SK-N-SH (cell line): ENCODE results near the gene ERO1A. TPM values are rescaled to one million over a fixed set of nuclear protein-coding genes. Genes with fewer than 3 reads are reported as not detected.

Source experiments
- CTCF ChIA-PET: fragments of 300-600, 350-600 bp; formaldehyde crosslinking; extraction: SDS; loops from one replicate; lab custom pipeline; 2021; lab: Yijun Ruan, JAX
- POLR2A ChIA-PET: fragments of 350-600 bp; sonication (Branson Sonifier 250); formaldehyde crosslinking; extraction: SDS; loops from one replicate; lab custom pipeline; 2020; ENCODE audit warnings: antibody characterized with exemption, inconsistent platforms; lab: Yijun Ruan, JAX
- DNase-seq: peaks from one replicate; pipeline ENCODE4 v3.0.0; 2012
- H2AFZ ChIP-seq: fragments of 200-600 bp; sonication (generic); 2 replicates; pipeline ENCODE4 v1.8.1; 2016; ENCODE audit warnings: antibody characterized with exemption, mild to moderate bottlenecking, low read depth
- H3F3A ChIP-seq: fragments of 200-600 bp; sonication (generic); replicated peaks from 2 replicates; pipeline ENCODE3; 2016; ENCODE audit warnings: antibody characterized with exemption, mild to moderate bottlenecking; ENCODE audit not compliant: insufficient read depth
- H3K27ac ChIP-seq, 2 experiments: fragments of 200-500 bp in 1 of 2; fragments of 200-600 bp in 1 of 2; sonication (Bioruptor generic) in 1 of 2; sonication (generic), shearing (Covaris generic) in 1 of 2; 2 replicates each; pipeline versions ENCODE4 v1.5.1 to v1.6.1; 2014 to 2016; ENCODE audit warnings: low read depth in 2 of 2, inconsistent platforms in 1 of 2, low read length in 1 of 2, mild to moderate bottlenecking in 1 of 2, mixed read lengths in 1 of 2
- H3K27me3 ChIP-seq: fragments of 200-600 bp; sonication (generic), shearing (Covaris generic); 2 replicates; pipeline ENCODE4 v1.6.1; 2016; ENCODE audit warnings: mixed run types; ENCODE audit not compliant: insufficient read depth
- H3K36me3 ChIP-seq, 2 experiments: fragments of 200-500 bp in 1 of 2; fragments of 200-600 bp in 1 of 2; sonication (Bioruptor generic) in 1 of 2; sonication (generic) in 1 of 2; replicated peaks in 1 of 2; 2 replicates each; pipeline versions ENCODE3 to v1.5.1; 2014 to 2016; ENCODE audit warnings: low read length in 1 of 2, mild to moderate bottlenecking in 1 of 2; ENCODE audit not compliant: insufficient read depth in 2 of 2, control insufficient read depth in 1 of 2
- H3K4me1 ChIP-seq, 2 experiments: fragments of 200-500 bp in 1 of 2; fragments of 200-600 bp in 1 of 2; sonication (Bioruptor generic) in 1 of 2; sonication (generic), shearing (Covaris generic) in 1 of 2; 2 replicates each; pipeline versions ENCODE4 v1.5.1 to v1.6.1; 2014 to 2016; ENCODE audit warnings: low read depth in 1 of 2, low read length in 1 of 2, mixed run types in 1 of 2; ENCODE audit not compliant: insufficient read depth in 2 of 2, control insufficient read depth in 1 of 2
- H3K4me2 ChIP-seq: fragments of 200-600 bp; sonication (generic), shearing (Covaris generic); 2 replicates; pipeline ENCODE4 v1.6.1; 2017; ENCODE audit warnings: mixed run types
- H3K4me3 ChIP-seq, 2 experiments: fragments of 200-500 bp in 1 of 2; fragments of 200-600 bp in 1 of 2; sonication (Bioruptor generic) in 1 of 2; sonication (generic), shearing (Covaris generic) in 1 of 2; 2 replicates each; pipeline versions ENCODE4 v1.5.1 to v1.8.1; 2014 to 2016; ENCODE audit warnings: low read depth in 2 of 2, inconsistent platforms in 1 of 2, low read length in 1 of 2, mild to moderate bottlenecking in 1 of 2, mixed read lengths in 1 of 2, moderate library complexity in 1 of 2
- H3K79me2 ChIP-seq: fragments of 200-600 bp; sonication (generic); 2 replicates; pipeline ENCODE4 v1.8.1; 2017; ENCODE audit warnings: mild to moderate bottlenecking; ENCODE audit not compliant: insufficient read depth
- H3K9ac ChIP-seq: fragments of 200-600 bp; sonication (generic); 2 replicates; pipeline ENCODE4 v1.6.1; 2017; ENCODE audit warnings: mixed run types
- H3K9me2 ChIP-seq: fragments of 200-600 bp; sonication (generic); 2 replicates; pipeline ENCODE4 v1.6.1; 2017; ENCODE audit warnings: mixed run types
- H3K9me3 ChIP-seq: fragments of 200-600 bp; sonication (generic); 2 replicates; pipeline ENCODE4 v1.6.1; 2017; ENCODE audit warnings: mixed run types, mild to moderate bottlenecking, moderate library complexity
- H4K20me1 ChIP-seq: fragments of 200-600 bp; sonication (generic); 2 replicates; pipeline ENCODE4 v1.6.1; 2017; ENCODE audit warnings: mild to moderate bottlenecking, mixed run types; ENCODE audit not compliant: insufficient read depth
- CTCF ChIP-seq: fragments of 200-600 bp; sonication (generic); IDR thresholded peaks from 2 replicates; pipeline ENCODE4 v1.6.1; 2017; ENCODE audit warnings: antibody characterized with exemption, mild to moderate bottlenecking, moderate library complexity
- MAX ChIP-seq: IDR thresholded peaks from 2 replicates; pipeline ENCODE4 v1.4.0; 2012; ENCODE audit warnings: low read depth
- RAD21 ChIP-seq: IDR thresholded peaks from 2 replicates; pipeline ENCODE4 v1.6.1; 2012; ENCODE audit warnings: mild to moderate bottlenecking, low read length
- RCOR1 ChIP-seq: fragments of 150-350 bp; IDR thresholded peaks from 2 replicates; pipeline ENCODE4 v1.6.1; 2017; ENCODE audit warnings: antibody characterized with exemption, low read length
- REST ChIP-seq: IDR thresholded peaks from 2 replicates; pipeline ENCODE4 v1.6.1; 2012; ENCODE audit warnings: mild to moderate bottlenecking, low read depth, low read length, moderate library complexity
- WGBS: methylation state at CpG from one replicate; pipeline ENCODE4 v1.1.6; 2017; ENCODE audit warnings: low lambda C conversion rate; 5-methylcytosine and 5-hydroxymethylcytosine counted together
- polyA plus RNA-seq, 3 experiments: library from polyadenylated mRNA; depleted of rRNA; stranded (reverse); fragments of >200 nt; gene quantifications; 2 replicates each; pipeline ENCODE4 v1.2.3, GENCODE V29; 2012

ERO1A gene
- polyA plus RNA-seq, 1 of the 3 experiments (the other 2 are of a cell fraction) = 19.3 TPM

GRCh38 chr14:52650774-52651173, 44.6 kb downstream of the ERO1A start:
- Histone ChIP-seq H3K4me2 (no peak overlapping the region), H3K79me2 (no peaks in the 10 kb centered on the region), H3K27ac (no peak overlapping the region), H3K9ac (no peak overlapping the region), H3K36me3 (peaks cover 47 to 52% of the 10 kb centered on the region in 2 experiments), H3K4me3 (no peak overlapping the region), H4K20me1 (no peaks in the 10 kb centered on the region), H2AFZ (no peak overlapping the region), H3K9me3 (no peaks in the 10 kb centered on the region), H3F3A (peaks cover 8% of the 10 kb centered on the region), H3K9me2 (no peaks in the 10 kb centered on the region), H3K4me1 (no peaks in the 10 kb centered on the region), H3K27me3 (no peaks in the 10 kb centered on the region)
- 76% methylated on average over 6 of the region's 6 CpGs for WGBS
- ChIA-PET CTCF (interaction anchor here (0.8 to 1.6 kb wide), 5 partner anchors 11 to 352 kb away, joined by 3 to 4 read pairs (median 3); no protein-coding TSS in a partner anchor), POLR2A (interaction anchor here (0.6 kb wide), 1 partner anchor 16 kb away, joined by 3 read pairs; no protein-coding TSS in a partner anchor)
- TF ChIP-seq CTCF (peak; percentile 46), RCOR1 (no peak), RAD21 (peak; percentile 31; the same call in 1 of the 2 replicates)
- DNase-seq = no peak

- no peaks in the 10 kb centered on the region for H3K27me3 ChIP-seq
- no peak overlapping the region for H3K27ac ChIP-seq
- H3K36me3 ChIP-seq = peaks cover 46 to 55% of the 10 kb centered on the region in 2 experiments
- H3K9me3 ChIP-seq = no peaks in the 10 kb centered on the region
- H3K4me1 ChIP-seq = no peaks in the 10 kb centered on the region
- 100% methylated on average over 1 of the region's 1 CpG for WGBS
- TF ChIP-seq MAX (no peak), REST (no peak)
- TF ChIP-seq, all 33 proteins: peak for 0
- H2AFZ ChIP-seq = no peak overlapping the region
- ChIA-PET POLR2A (no interaction called here), CTCF (interaction anchor here (1.3 kb wide), 1 partner anchor 311 kb away, joined by 4 read pairs; no protein-coding TSS in a partner anchor)
- H4K20me1 ChIP-seq = no peaks in the 10 kb centered on the region
- no peak overlapping the region for H3K9ac ChIP-seq
- peaks cover 11% of the 10 kb centered on the region for H3F3A ChIP-seq
- no peak overlapping the region for H3K4me2 ChIP-seq
- H3K79me2 ChIP-seq = no peaks in the 10 kb centered on the region
- no peak for DNase-seq
- H3K9me2 ChIP-seq = no peaks in the 10 kb centered on the region
- no peak overlapping the region for H3K4me3 ChIP-seq
Measured at GRCh38 chr14:52649511-52649910, 45.8 kb downstream of the ERO1A start.
